GM12872 (cell line): Measurements from ENCODE around the gene ATXN7L2.

Source experiments
- TF ChIP-seq, protein P1 (sequence below): IDR thresholded peaks from 3 replicates; pipeline ENCODE4 v1.5.1; 2011; ENCODE audit warnings: low read depth, mild to moderate bottlenecking, low read length, moderate library complexity; ENCODE audit not compliant: insufficient read depth

The ATXN7L2 gene

GRCh38 chr1:109501644-109502363 is 18.1 kb downstream of the ATXN7L2 start:
- TF ChIP-seq, protein P1, sequence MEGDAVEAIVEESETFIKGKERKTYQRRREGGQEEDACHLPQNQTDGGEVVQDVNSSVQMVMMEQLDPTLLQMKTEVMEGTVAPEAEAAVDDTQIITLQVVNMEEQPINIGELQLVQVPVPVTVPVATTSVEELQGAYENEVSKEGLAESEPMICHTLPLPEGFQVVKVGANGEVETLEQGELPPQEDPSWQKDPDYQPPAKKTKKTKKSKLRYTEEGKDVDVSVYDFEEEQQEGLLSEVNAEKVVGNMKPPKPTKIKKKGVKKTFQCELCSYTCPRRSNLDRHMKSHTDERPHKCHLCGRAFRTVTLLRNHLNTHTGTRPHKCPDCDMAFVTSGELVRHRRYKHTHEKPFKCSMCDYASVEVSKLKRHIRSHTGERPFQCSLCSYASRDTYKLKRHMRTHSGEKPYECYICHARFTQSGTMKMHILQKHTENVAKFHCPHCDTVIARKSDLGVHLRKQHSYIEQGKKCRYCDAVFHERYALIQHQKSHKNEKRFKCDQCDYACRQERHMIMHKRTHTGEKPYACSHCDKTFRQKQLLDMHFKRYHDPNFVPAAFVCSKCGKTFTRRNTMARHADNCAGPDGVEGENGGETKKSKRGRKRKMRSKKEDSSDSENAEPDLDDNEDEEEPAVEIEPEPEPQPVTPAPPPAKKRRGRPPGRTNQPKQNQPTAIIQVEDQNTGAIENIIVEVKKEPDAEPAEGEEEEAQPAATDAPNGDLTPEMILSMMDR, result no peak

DNA sequence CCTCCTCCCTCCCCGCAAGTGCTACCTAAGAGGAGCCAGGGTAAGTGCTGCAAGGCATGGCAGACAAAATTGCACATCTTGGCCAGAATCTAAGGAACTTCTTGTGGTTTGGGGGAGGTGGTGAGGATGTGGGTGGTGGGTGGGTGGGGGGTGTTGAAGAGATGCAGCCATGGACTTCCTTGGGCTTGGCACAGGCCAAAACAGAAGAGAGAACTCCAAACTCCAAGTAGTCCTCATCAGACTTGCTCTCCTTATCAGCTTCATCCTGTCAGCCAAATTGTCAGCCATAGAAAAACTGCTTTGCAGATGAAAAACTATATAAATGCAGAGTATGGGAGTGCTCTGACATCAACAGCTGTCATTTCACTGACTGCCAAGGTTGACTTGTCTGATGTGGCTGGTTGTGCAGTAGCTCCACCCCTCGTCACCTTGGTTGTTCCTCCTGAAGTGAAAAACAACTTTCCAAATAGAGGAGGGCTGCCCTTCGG is 18.7 kb downstream of the ATXN7L2 start:
- TF ChIP-seq, protein P1, result no peak

GRCh38 chr1:109503935-109504334 is 20.2 kb downstream of the ATXN7L2 start:
- TF ChIP-seq, protein P1, result no peak

- TF ChIP-seq, protein P1, result no peak
Observed at GRCh38 chr1:109504974-109505373, 21.3 kb downstream of the ATXN7L2 start.

DNA sequence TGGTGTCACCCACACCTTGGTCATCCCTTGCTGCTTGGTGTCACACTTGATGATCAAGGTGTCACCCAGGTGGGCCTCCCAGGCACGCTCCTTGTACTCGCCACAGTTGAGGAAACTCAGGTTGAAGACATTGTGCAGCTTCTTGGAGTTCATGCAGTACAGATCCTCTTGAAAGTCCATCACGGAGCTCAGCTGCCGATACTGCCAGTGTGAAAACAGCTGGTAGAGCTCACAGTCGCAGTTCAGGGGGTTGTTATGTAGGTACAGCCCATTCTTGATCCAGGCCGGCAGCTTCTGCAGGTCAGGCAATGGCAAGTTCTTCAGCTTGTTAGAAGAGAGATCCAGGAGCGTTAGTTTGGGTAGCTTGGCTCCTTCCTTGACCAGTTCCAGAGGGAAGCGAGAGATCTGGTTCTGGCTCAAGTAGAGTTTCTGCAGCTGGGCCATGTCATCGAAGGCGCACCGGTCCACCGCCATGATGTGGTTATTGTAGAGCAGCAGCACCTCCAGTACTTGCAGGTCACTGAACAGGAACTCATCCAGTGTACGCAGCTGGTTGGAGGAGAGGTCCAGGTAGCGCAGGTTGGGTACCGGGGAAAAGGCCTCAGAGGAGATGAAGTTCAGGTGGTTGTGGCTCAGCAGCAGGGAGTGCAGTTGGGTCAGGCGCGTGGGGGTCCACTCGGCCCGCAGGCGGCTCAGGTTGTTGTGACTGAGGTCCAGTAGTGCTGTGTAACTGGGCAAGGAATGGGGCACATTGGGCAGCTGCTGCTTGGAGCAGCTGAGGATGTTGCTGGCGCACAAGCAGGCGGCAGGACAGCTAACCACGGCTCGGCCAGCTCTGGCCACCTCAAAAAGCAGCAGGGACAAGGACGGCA is 24.5 kb downstream of the ATXN7L2 start:
- TF ChIP-seq, protein P1, result no peak

- TF ChIP-seq, protein P1, result no peak
Observed at GRCh38 chr1:109508873-109509175, 25.1 kb downstream of the ATXN7L2 start.
